PC-3 (cell line): ENCODE data around the gene RAB8A. TPM values are rescaled to one million over a fixed set of nuclear protein-coding genes. Genes with fewer than 3 reads are reported as not detected.

Experiments
- ATAC-seq: fragments of 200-7000 bp; cut with Tn5 transposase; 2 replicates; pipeline ENCODE4 v1.9.1; 2020; ENCODE audit warnings: mild to moderate bottlenecking, moderate library complexity
- BruUV-seq: library from RNA; stranded (reverse); fragments of 400-500 nt; replicated peaks from 2 replicates; lab custom pipeline; 2021; lab: Mats Ljungman, UMichigan
- CTCF ChIA-PET: fragments of 300-600 bp; sonication (Branson Sonifier 250); formaldehyde crosslinking; loops from one replicate; lab custom pipeline; 2022; ENCODE audit warnings: antibody characterized with exemption; lab: Charles Lee
- POLR2A ChIA-PET: fragments of 300-600 bp; sonication (Branson Sonifier 250); formaldehyde crosslinking; loops from one replicate; lab custom pipeline; 2022; ENCODE audit warnings: antibody characterized with exemption; ENCODE audit not compliant: unreplicated experiment; lab: Charles Lee
- DNase-seq: peaks from one replicate; pipeline ENCODE4 v3.0.0-alpha.2; 2015
- H2AFZ ChIP-seq: fragments of 300-600 bp; sonication (generic); 2 replicates; pipeline ENCODE4 v1.6.0; 2016; ENCODE audit warnings: antibody characterized with exemption, low read length
- H3F3A ChIP-seq: fragments of 300-600 bp; sonication (generic); one replicate; pipeline ENCODE4 v1.6.0; 2017; ENCODE audit warnings: antibody characterized with exemption, low read length, control low read depth, mild to moderate bottlenecking; ENCODE audit not compliant: unreplicated experiment
- H3K27ac ChIP-seq: fragments of 300-600 bp; sonication (generic); 2 replicates; pipeline ENCODE4 v1.5.1; 2016; ENCODE audit warnings: mild to moderate bottlenecking, low read length
- H3K27me3 ChIP-seq: fragments of 300-600 bp; sonication (generic); 2 replicates; pipeline ENCODE4 v1.6.1; 2016; ENCODE audit warnings: low read length, mixed read lengths
- H3K36me3 ChIP-seq: fragments of 300-600 bp; sonication (generic); 2 replicates; pipeline ENCODE4 v1.6.1; 2016; ENCODE audit warnings: low read depth, mixed run types, low read length, mixed read lengths
- H3K4me1 ChIP-seq: fragments of 300-600 bp; sonication (generic); 2 replicates; pipeline ENCODE4 v1.5.1; 2016; ENCODE audit warnings: low read length; ENCODE audit not compliant: insufficient read depth
- H3K4me2 ChIP-seq: fragments of 300-600 bp; sonication (generic); 2 replicates; pipeline ENCODE4 v1.6.0; 2016; ENCODE audit warnings: low read length
- H3K4me3 ChIP-seq: fragments of 300-600 bp; sonication (generic); 2 replicates; pipeline ENCODE4 v1.5.1; 2016; ENCODE audit warnings: mild to moderate bottlenecking, low read length, mixed read lengths
- H3K79me2 ChIP-seq: fragments of 300-600 bp; sonication (generic); 2 replicates; pipeline ENCODE4 v1.6.1; 2017; ENCODE audit warnings: low read length, mixed read lengths
- H3K9ac ChIP-seq: fragments of 300-600 bp; sonication (generic); 2 replicates; pipeline ENCODE4 v1.6.0; 2016; ENCODE audit warnings: mild to moderate bottlenecking, low read length
- H3K9me2 ChIP-seq: fragments of 300-600 bp; sonication (generic); replicated peaks from 2 replicates; pipeline ENCODE4 v1.6.1; 2016; ENCODE audit warnings: mixed run types, low read length, mixed read lengths
- H3K9me3 ChIP-seq: fragments of 300-600 bp; sonication (generic); 2 replicates; pipeline ENCODE4 v1.6.1; 2016; ENCODE audit warnings: low read length, mixed read lengths
- H4K20me1 ChIP-seq: fragments of 300-600 bp; sonication (generic); 2 replicates; pipeline ENCODE4 v1.6.1; 2016; ENCODE audit warnings: low read length, mixed read lengths
- CTCF ChIP-seq: fragments of 300-600 bp; sonication (generic); conservative IDR thresholded peaks from 2 replicates; pipeline ENCODE4 v1.5.1; 2017; ENCODE audit warnings: antibody characterized with exemption, low read depth, mild to moderate bottlenecking, low read length
- EZH2 ChIP-seq: fragments of 300-600 bp; sonication (generic); IDR thresholded peaks from one replicate; pipeline ENCODE4 v1.6.1; 2017; ENCODE audit warnings: antibody characterized with exemption, mild to moderate bottlenecking, low read length; ENCODE audit not compliant: unreplicated experiment
- EZH2phosphoT487 ChIP-seq: fragments of 300-600 bp; sonication (generic); IDR thresholded peaks from 2 replicates; pipeline ENCODE4 v1.6.1; 2018; ENCODE audit warnings: mild to moderate bottlenecking, antibody characterized with exemption, low read length, borderline replicate concordance
- intact Hi-C: fragments of 100-400 bp; cut with micrococcal nuclease; formaldehyde crosslinking; loops from 2 replicates; pipeline ENCODE4 v1.9.0; 2023
- total RNA-seq: library from RNA; depleted of rRNA; stranded (reverse); fragments of >200 nt; gene quantifications from 2 replicates; pipeline ENCODE4 v1.2.3, GENCODE V29; 2014

Gene RAB8A
- total RNA-seq, 1 experiment from 2014 or later = 94.5 TPM

DNA sequence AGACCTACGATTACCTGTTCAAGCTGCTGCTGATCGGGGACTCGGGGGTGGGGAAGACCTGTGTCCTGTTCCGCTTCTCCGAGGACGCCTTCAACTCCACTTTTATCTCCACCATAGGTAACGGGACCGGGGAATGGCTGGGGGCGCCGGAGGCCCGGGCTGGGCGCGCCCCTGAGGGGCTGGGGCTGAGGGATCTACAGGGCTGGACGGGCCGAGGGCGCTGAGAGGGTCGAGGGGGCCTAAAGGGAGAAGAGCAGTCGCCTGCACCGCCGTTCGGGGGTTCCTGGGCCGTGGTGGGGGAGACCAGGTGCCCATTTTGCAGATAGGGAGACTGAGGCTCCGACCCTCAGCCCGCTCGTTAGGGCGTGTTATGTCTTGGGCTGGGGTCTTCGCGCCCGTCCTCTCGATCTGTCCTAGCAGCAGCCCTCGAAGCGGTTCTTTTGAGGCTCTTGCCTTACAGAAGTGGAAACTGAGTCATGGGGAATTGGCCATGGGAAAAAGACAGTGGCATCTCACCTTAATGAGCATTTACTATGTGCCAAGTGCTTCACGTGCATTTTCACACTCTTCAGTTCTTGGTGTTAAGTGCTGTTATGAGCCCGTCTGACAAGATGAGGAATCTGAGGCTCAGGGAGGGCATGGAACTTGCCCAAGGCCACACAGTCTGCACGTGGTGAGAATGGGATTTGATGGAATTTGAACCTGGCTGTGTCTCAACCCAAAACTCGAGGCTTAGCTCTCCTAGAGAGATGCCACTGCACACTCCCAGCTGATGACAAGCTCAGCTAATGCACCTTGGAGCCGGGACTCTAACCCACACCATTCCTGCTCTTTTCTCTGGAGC is 442 bp downstream of the RAB8A start:
- Histone ChIP-seq H3K36me3 (no peaks in the 10 kb centered on the region; the same call in 1 of the 2 replicates), H4K20me1 (no peaks in the 10 kb centered on the region), H3K9ac (peak overlapping the region; percentile 96), H3K4me1 (peaks cover 15% of the 10 kb centered on the region), H3K9me2 (no peaks in the 10 kb centered on the region), H3K27ac (peak overlapping the region; percentile 48), H3K4me2 (peak overlapping the region; percentile 94), H2AFZ (peak overlapping the region; percentile 79), H3K4me3 (peak overlapping the region; percentile 96), H3K79me2 (peaks cover 54% of the 10 kb centered on the region), H3F3A (no peaks in the 10 kb centered on the region), H3K9me3 (no peaks in the 10 kb centered on the region), H3K27me3 (no peaks in the 10 kb centered on the region)
- intact Hi-C loops = loop anchor here (1.0 to 2.0 kb wide), 7 partner anchors 19 to 73 kb away; partner anchors contain the start of gene FAM32A
- TSS peak; percentile 75 for BruUV-seq
- peak; percentile 2; the same call in 1 of the 2 replicates for ATAC-seq
- TF ChIP-seq CTCF (no peak), EZH2 (no peak), EZH2phosphoT487 (no peak)
- no peak for DNase-seq
- POLR2A ChIA-PET = interaction anchor here (0.5 to 0.6 kb wide), 2 partner anchors 33 to 50 kb away, joined by 8 to 13 read pairs; no protein-coding TSS in a partner anchor
- CTCF ChIA-PET = interaction anchor here (0.5 kb wide), 2 partner anchors 69 to 70 kb away, joined by 3 to 4 read pairs; no protein-coding TSS in a partner anchor

DNA sequence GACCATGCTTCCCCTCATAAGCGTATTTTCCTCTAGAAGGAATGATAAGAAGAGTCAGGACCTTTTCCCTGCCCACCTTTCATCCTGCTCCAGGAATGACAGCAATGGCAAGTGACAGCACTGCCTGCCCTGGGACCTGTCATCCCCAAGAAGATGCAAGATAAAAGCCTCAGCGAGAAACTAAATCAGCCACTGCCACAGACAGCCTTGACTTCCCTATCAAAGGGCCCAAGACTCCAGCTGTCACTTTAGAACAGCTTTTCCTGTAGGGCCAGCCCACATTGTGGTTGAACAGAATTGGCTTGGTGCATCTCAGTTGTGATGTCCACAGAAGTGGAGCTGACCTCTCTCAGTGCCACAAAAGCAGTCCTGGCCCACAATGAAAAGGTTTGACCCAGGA is 1.1 kb downstream of the RAB8A start:
- no TSS peak for BruUV-seq
- no peak for ATAC-seq
- Histone ChIP-seq H3K9ac (peak overlapping the region; percentile 96), H3K27ac (no peak overlapping the region), H3K36me3 (no peaks in the 10 kb centered on the region; the same call in 1 of the 2 replicates), H3K9me3 (no peaks in the 10 kb centered on the region), H2AFZ (no peak overlapping the region), H3F3A (no peaks in the 10 kb centered on the region), H3K27me3 (no peaks in the 10 kb centered on the region), H3K79me2 (peaks cover 59% of the 10 kb centered on the region), H3K4me2 (peak overlapping the region; percentile 94), H3K4me3 (peak overlapping the region; percentile 96), H3K9me2 (no peaks in the 10 kb centered on the region), H4K20me1 (no peaks in the 10 kb centered on the region), H3K4me1 (peaks cover 15% of the 10 kb centered on the region)
- ChIA-PET CTCF (no interaction called here), POLR2A (interaction anchor here (0.6 kb wide), 1 partner anchor 50 kb away, joined by 13 read pairs; no protein-coding TSS in a partner anchor)
- DNase-seq = no peak
- intact Hi-C loops = no loop called here
- TF ChIP-seq EZH2phosphoT487 (no peak), EZH2 (no peak), CTCF (no peak)
